Measurements from ENCODE around the gene DNAJC12.

DNAJC12 gene

GRCh38 chr10:67837541-67838314 is at the start of gene DNAJC12:
Gene DNAJC12, minus strand, starts transcription at chr10:67838188. Its CDS starts 177 bp downstream, at chr10:67838011.
- TF ChIP-seq FOXM1 (IDR thresholded peaks at IDR 0.05; ENCODE audit: borderline replicate concordance, low read depth) (no peak), USF1 (IDR thresholded peaks at IDR 0.05) (peak; percentile 86)

GRCh38 chr10:67884842-67885670 is 47.1 kb upstream of the DNAJC12 start:
- TF ChIP-seq YY1 (IDR thresholded peaks at IDR 0.05; ENCODE audit: low read depth) (no peak; the same call in 1 of the 2 replicates), TAF1 (IDR thresholded peaks at IDR 0.05; ENCODE audit: low read depth) (0 out of 2 replicates have a peak, but pooled peaks have one; percentile 27), TEAD4 (IDR thresholded peaks at IDR 0.05) (no peak), TCF12 (IDR thresholded peaks at IDR 0.05; ENCODE audit: low read depth) (peak; percentile 29; the same call in 1 of the 2 replicates), EP300 (IDR thresholded peaks at IDR 0.05; ENCODE audit: borderline replicate concordance) (peak; percentile 1; the same call in 1 of the 2 replicates), EGR1 (IDR thresholded peaks at IDR 0.05) (no peak), ZBTB7A (IDR thresholded peaks at IDR 0.05; ENCODE audit: low read depth) (peak; percentile 75; the same call in 1 of the 2 replicates)

GRCh38 chr10:67884313-67884841 is 46.4 kb upstream of the DNAJC12 start, which contains the start of gene SIRT1:
Gene SIRT1, plus strand, starts transcription at chr10:67884656. Its CDS starts 66 bp downstream, at chr10:67884722.
- TF ChIP-seq ZBTB7A (IDR thresholded peaks at IDR 0.05; ENCODE audit: low read depth) (no peak), RAD21 (IDR thresholded peaks at IDR 0.05; ENCODE audit: low read depth) (no peak), REST (IDR thresholded peaks at IDR 0.05; ENCODE audit: low read depth) (no peak), EGR1 (IDR thresholded peaks at IDR 0.05) (peak; percentile 100), YY1 (IDR thresholded peaks at IDR 0.05; ENCODE audit: low read depth) (peak; percentile 89), CEBPB (IDR thresholded peaks at IDR 0.05) (no peak), CREB1 (IDR thresholded peaks at IDR 0.05; ENCODE audit: low read depth) (no peak), USF1 (IDR thresholded peaks at IDR 0.05) (peak; percentile 99), TEAD4 (IDR thresholded peaks at IDR 0.05) (peak; percentile 69), NFIC (IDR thresholded peaks at IDR 0.05) (no peak), MAX (IDR thresholded peaks at IDR 0.05) (peak; percentile 93), TAF1 (IDR thresholded peaks at IDR 0.05; ENCODE audit: low read depth) (peak; percentile 75), EP300 (IDR thresholded peaks at IDR 0.05; ENCODE audit: borderline replicate concordance) (0 out of 2 replicates have a peak, but pooled peaks have one; percentile 18), FOXM1 (IDR thresholded peaks at IDR 0.05; ENCODE audit: borderline replicate concordance, low read depth) (peak; percentile 8; the same call in 1 of the 2 replicates), TCF12 (IDR thresholded peaks at IDR 0.05; ENCODE audit: low read depth) (peak; percentile 22; the same call in 1 of the 2 replicates)

- TF ChIP-seq EP300 (IDR thresholded peaks at IDR 0.05; ENCODE audit: borderline replicate concordance) (no peak), MAX (IDR thresholded peaks at IDR 0.05) (no peak), FOXM1 (IDR thresholded peaks at IDR 0.05; ENCODE audit: borderline replicate concordance, low read depth) (no peak), NFIC (IDR thresholded peaks at IDR 0.05) (no peak)
Measured at GRCh38 chr10:67883710-67884312, 45.8 kb upstream of the DNAJC12 start.

GRCh38 chr10:67878133-67878532 is 40.1 kb upstream of the DNAJC12 start:
- TF ChIP-seq FOXM1 (IDR thresholded peaks at IDR 0.05; ENCODE audit: borderline replicate concordance, low read depth) (no peak), REST (IDR thresholded peaks at IDR 0.05; ENCODE audit: low read depth) (no peak), YY1 (IDR thresholded peaks at IDR 0.05; ENCODE audit: low read depth) (no peak), CREB1 (IDR thresholded peaks at IDR 0.05; ENCODE audit: low read depth) (no peak)

All from Ishikawa (cell line).